ENCODE results near the gene NAXE.
"Not testable (repeated sequence)": the region's sequence is repeated elsewhere in the genome, so short reads cannot be mapped to it uniquely, and the experiment has no call there.

NAXE gene

GRCh38 chr1:156624814-156625435 lies 33.3 kb downstream of the NAXE start:
- DNase-seq, result no peak

- DNase-seq, result no peak
These were observed 34.0 kb downstream of the NAXE start for GRCh38 chr1:156625436-156626078.

GRCh38 chr1:156626079-156626438 lies 34.5 kb downstream of the NAXE start:
- no peak for DNase-seq

- no peak for DNase-seq
These were observed 35.8 kb downstream of the NAXE start for GRCh38 chr1:156627313-156627880.

- DNase-seq, result no peak
These were observed 38.4 kb downstream of the NAXE start for GRCh38 chr1:156629823-156630449.

GRCh38 chr1:156631152-156631551 lies 39.6 kb downstream of the NAXE start:
- not testable (repeated sequence) for DNase-seq

- no peak for DNase-seq
These were observed 40.8 kb downstream of the NAXE start for GRCh38 chr1:156632355-156632754.

- DNase-seq, result no peak
These were observed 46.8 kb downstream of the NAXE start for GRCh38 chr1:156638189-156638985.

GRCh38 chr1:156639601-156640101 lies 48.1 kb downstream of the NAXE start:
- DNase-seq, result no peak

GRCh38 chr1:156640842-156641706 lies 49.5 kb downstream of the NAXE start:
- DNase-seq, result no peak

GRCh38 chr1:156641761-156642264 lies 50.2 kb downstream of the NAXE start, which contains the start of gene BCAN:
Gene BCAN (plus strand): TSS chr1:156642117. CDS start chr1:156646055, 3,938 bp downstream.
- DNase-seq, result no peak

GRCh38 chr1:156642265-156643048 lies 50.9 kb downstream of the NAXE start:
- DNase-seq, result no peak

- DNase-seq, result no peak
These were observed 51.6 kb downstream of the NAXE start for GRCh38 chr1:156643049-156643777.

GRCh38 chr1:156643778-156644092 lies 52.2 kb downstream of the NAXE start:
- no peak for DNase-seq

Data from DMS79 (cell line).